ENCODE results near the gene CDK5RAP2.

DNA sequence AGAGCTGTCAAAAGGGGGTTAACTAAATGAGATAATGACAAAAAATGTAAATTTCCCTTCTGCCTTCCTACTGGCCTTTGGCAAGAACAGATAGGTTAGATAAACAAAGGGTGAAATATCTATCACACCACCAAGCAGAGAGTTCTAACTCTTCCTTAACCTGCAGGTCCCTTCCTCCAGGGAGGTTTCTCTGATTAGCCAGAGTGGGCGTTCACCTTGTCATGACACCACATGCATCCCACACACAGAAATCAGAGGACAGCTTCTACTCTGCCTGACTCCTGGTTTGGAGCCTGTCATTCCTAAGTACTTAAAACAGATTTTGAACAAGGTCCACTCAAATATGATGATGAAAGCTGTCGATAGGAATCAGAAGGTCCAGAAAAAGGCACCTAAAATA is 180.0 kb downstream of the CDK5RAP2 start:
- TF ChIP-seq, protein P1, sequence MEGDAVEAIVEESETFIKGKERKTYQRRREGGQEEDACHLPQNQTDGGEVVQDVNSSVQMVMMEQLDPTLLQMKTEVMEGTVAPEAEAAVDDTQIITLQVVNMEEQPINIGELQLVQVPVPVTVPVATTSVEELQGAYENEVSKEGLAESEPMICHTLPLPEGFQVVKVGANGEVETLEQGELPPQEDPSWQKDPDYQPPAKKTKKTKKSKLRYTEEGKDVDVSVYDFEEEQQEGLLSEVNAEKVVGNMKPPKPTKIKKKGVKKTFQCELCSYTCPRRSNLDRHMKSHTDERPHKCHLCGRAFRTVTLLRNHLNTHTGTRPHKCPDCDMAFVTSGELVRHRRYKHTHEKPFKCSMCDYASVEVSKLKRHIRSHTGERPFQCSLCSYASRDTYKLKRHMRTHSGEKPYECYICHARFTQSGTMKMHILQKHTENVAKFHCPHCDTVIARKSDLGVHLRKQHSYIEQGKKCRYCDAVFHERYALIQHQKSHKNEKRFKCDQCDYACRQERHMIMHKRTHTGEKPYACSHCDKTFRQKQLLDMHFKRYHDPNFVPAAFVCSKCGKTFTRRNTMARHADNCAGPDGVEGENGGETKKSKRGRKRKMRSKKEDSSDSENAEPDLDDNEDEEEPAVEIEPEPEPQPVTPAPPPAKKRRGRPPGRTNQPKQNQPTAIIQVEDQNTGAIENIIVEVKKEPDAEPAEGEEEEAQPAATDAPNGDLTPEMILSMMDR (IDR thresholded peaks at IDR 0.05; ENCODE audit: low read depth, low read length) = no peak
- TF ChIP-seq POLR2A (IDR thresholded peaks at IDR 0.05; ENCODE audit: extremely low read depth, insufficient read length) = no peak

Measured in NB4 (cell line).